ENCODE data around the gene HCN2. TPM values are rescaled to one million over a fixed set of nuclear protein-coding genes. Genes with fewer than 3 reads are reported as not detected.

HCN2 gene
- total and polyA plus RNA-seq, 9 of the 15 experiments (the other 6 are each of a cell fraction or from before 2014, with no cell fraction given) = 0.29 to 4.2 (median 0.82) TPM; not detected in 2

DNA sequence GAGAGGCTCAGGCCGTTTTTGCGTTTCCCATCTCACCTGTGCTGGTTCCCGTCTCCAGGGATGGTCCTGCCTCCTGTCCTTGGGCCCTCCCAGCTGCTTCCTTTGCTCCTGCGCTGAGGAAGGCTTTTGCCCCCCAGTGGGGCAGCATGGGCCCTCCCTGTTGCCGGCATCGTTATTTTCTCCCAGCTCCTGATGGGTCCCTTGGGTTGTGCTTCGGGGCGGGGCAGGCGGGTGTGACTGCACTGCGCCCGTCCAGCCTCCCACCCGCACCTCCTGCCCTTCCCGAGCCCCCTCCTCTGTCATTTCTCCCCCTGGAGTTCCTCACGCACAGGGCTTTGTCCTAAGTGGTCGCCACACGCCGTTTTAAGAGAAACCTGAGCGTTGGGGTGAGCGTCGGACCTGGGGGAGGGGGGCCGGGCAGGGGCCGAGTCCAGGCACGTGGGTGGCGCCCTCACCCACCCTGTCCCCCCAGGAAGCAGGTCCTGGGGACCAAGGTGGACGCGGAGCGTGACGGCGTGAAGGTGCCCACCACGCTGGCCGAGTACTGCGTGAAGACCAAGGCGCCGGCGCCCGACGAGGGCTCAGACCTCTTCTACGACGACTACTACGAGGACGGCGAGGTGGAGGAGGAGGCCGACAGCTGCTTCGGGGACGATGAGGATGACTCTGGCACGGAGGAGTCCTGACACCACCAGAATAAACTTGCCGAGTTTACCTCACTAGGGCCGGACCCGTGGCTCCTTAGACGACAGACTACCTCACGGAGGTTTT lies 48.6 kb upstream of the HCN2 start:
- no peak overlapping the region for H3K4me2 ChIP-seq (ENCODE audit: insufficient read depth, low read length)
- H3K9ac ChIP-seq (ENCODE audit: insufficient read depth in 1 of 2, low read depth in 2 of 2, low read length in 2 of 2) = no peak overlapping the region
- 91% methylated on average over 28 of the region's 51 CpGs for WGBS (ENCODE audit: insufficient coverage, low coverage, missing lambda C conversion rate)
- no peak overlapping the region for H2AFZ ChIP-seq (ENCODE audit: low read depth, low read length)
- in situ Hi-C loops (cut with MboI) (no loop called here), intact Hi-C loops (cut with micrococcal nuclease) (no loop called here)
- ATAC-seq = no peak
- FAIRE-seq = no peak
- no peak overlapping the region for H3K27ac ChIP-seq (ENCODE audit: extremely low read depth, low read depth, low read length)
- H3K9me1 ChIP-seq (ENCODE audit: control insufficient read depth, insufficient read depth, low read length) = no peaks in the 10 kb centered on the region
- no TSS peak for BruUV-seq (replicated peaks)
- H4K20me1 ChIP-seq (replicated peaks; ENCODE audit: control insufficient read depth, insufficient read depth, low read length) = no peaks in the 10 kb centered on the region; the same call in 1 of the 2 replicates
- H3K79me2 ChIP-seq (ENCODE audit: control insufficient read depth, insufficient read depth, low read length) = peaks cover 6% of the 10 kb centered on the region; the same call in 1 of the 3 replicates
- H3K4me3 ChIP-seq = no peak overlapping the region
- CTCF ChIA-PET (ENCODE audit: low intra/inter-chr PET ratio) = no interaction called here
- TF ChIP-seq POLR2G (IDR thresholded peaks at IDR 0.05; ENCODE audit: low read depth, low read length) (peak; percentile 60), RBM22 (IDR thresholded peaks at IDR 0.05; ENCODE audit: low read depth, low read length, poor library complexity, severe bottlenecking) (peak; percentile 20), FIP1L1 (IDR thresholded peaks at IDR 0.05; ENCODE audit: low read depth, low read length, poor library complexity, severe bottlenecking) (peak; percentile 18), RBFOX2 (IDR thresholded peaks at IDR 0.05; ENCODE audit: low read depth, low read length) (peak; percentile 50), MTA2 (IDR thresholded peaks at IDR 0.05; ENCODE audit: low read depth) (no peak)
- TF ChIP-seq, protein P1, sequence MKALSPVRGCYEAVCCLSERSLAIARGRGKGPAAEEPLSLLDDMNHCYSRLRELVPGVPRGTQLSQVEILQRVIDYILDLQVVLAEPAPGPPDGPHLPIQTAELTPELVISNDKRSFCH (CRISPR knock-in tag; IDR thresholded peaks at IDR 0.05) = no peak
- TF ChIP-seq, protein P1 (tag; IDR thresholded peaks at IDR 0.05) = no peak
- H3K27me3 ChIP-seq (ENCODE audit: control insufficient read depth in 2 of 2, insufficient read depth in 2 of 2, low read length in 2 of 2) = no peaks in the 10 kb centered on the region
- H3K36me3 ChIP-seq (ENCODE audit: control insufficient read depth, insufficient read depth, low read length) = peaks cover 55% of the 10 kb centered on the region; the same call in 2 of the 3 replicates
- H3K4me1 ChIP-seq (replicated peaks in 1 of 2; ENCODE audit: control insufficient read depth in 2 of 2, insufficient read depth in 2 of 2, low read length in 2 of 2) = peaks cover 8 to 52% of the 10 kb centered on the region in 2 experiments
- POLR2A ChIA-PET = interaction anchor here (0.6 to 1.5 kb wide), 5 partner anchors 9 to 34 kb away, joined by 3 to 8 read pairs (median 4); partner anchors contain the start of gene CDC34
- DNase-seq (ENCODE audit: extremely low read depth in 1 of 4, low spot score in 3 of 4) = no peak
- no peaks in the 10 kb centered on the region for H3K9me3 ChIP-seq (replicated peaks; ENCODE audit: control insufficient read depth, insufficient read depth, low read depth, low read length)
